Fibroblast of skin of back (primary cell): ENCODE data around the gene CNIH4.
A peak's percentile ranks its signal among the peaks of the same experiment; 100 is the strongest.
"Not testable (repeated sequence)": the region's sequence is repeated elsewhere in the genome, so short reads cannot be mapped to it uniquely, and the experiment has no call there.

Experiments used
- DNase-seq: peaks from one replicate; pipeline ENCODE4 v3.0.0-alpha.2; 2013

The CNIH4 gene

GRCh38 chr1:224402472-224403036 is 45.9 kb downstream of the CNIH4 start:
- no peak for DNase-seq

GRCh38 chr1:224404916-224405603 is 48.4 kb downstream of the CNIH4 start:
- no peak for DNase-seq

- no peak for DNase-seq
Observed at GRCh38 chr1:224405604-224405970, 48.9 kb downstream of the CNIH4 start.

GRCh38 chr1:224406216-224406615 is 49.5 kb downstream of the CNIH4 start:
- DNase-seq = peak; percentile 44

- peak; percentile 26 for DNase-seq
Observed at GRCh38 chr1:224407571-224408293, 51.1 kb downstream of the CNIH4 start.

GRCh38 chr1:224408294-224408590 is 51.6 kb downstream of the CNIH4 start:
- no peak for DNase-seq

GRCh38 chr1:224411766-224412165 is 55.1 kb downstream of the CNIH4 start:
- peak; percentile 33 for DNase-seq

GRCh38 chr1:224420106-224420505 is 63.4 kb downstream of the CNIH4 start:
- DNase-seq = no peak

- no peak for DNase-seq
Observed at GRCh38 chr1:224425279-224425884, 68.7 kb downstream of the CNIH4 start.

- not testable (repeated sequence) for DNase-seq
Observed at GRCh38 chr1:224426869-224427268, 70.2 kb downstream of the CNIH4 start.

- DNase-seq = peak; percentile 89
Observed at GRCh38 chr1:224427346-224427745, 70.7 kb downstream of the CNIH4 start.

GRCh38 chr1:224428713-224429112 is 72.0 kb downstream of the CNIH4 start:
- not testable (repeated sequence) for DNase-seq
